Prostate gland (tissue), 2 donors: ENCODE data around the gene FOXRED1.

Experiments
- CTCF ChIP-seq, 4 experiments: fragments of 200-600 bp in 2 of 4; fragments of 450-650 bp in 2 of 4; sonication (generic) in 2 of 4; IDR thresholded peaks; 1 replicate in 3 of 4; 2 replicates in 1 of 4; pipeline ENCODE4 v1.5.1; 2016 to 2019; ENCODE audit warnings: antibody characterized with exemption in 4 of 4, mild to moderate bottlenecking in 2 of 4, moderate library complexity in 2 of 4
- POLR2A ChIP-seq: fragments of 450-650 bp; IDR thresholded peaks from one replicate; pipeline ENCODE4 v1.6.1; 2016; ENCODE audit warnings: antibody characterized with exemption, mild to moderate bottlenecking
- POLR2AphosphoS5 ChIP-seq: sonication (generic); formaldehyde crosslinking; IDR thresholded peaks from one replicate; pipeline ENCODE4 v1.6.1; 2017; ENCODE audit warnings: antibody characterized with exemption

DNA sequence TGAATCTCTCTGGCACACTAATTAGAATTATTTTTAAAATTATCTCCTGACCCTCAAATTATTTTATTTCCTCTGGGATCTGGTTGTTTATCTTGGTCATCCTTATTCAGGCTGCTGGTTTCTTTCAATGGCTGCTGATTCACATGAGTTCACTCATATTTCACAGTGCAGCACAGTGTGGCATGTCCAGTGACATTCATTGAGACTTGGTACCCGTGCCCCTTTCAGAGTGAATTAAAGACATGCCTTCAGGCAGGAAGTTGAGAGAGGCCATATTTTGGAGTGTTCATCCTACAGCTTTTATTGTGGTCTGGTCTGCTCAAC, 48.4 kb downstream of the FOXRED1 start:
- no peak for TF ChIP-seq CTCF (IDR thresholded peaks at IDR 0.05)
- TF ChIP-seq POLR2AphosphoS5, result no peak
- TF ChIP-seq POLR2A, result no peak
